Stomach (tissue), 4 donors: ENCODE data around the gene ZNF322.
"Not testable (repeated sequence)": the region's sequence is repeated elsewhere in the genome, so short reads cannot be mapped to it uniquely, and the experiment has no call there.

ENCODE experiments used
- CTCF ChIP-seq, 7 experiments: fragments of 450-650 bp in 4 of 7; fragments of 200-600 bp in 3 of 7; sonication (generic) in 3 of 7; IDR thresholded peaks; one replicate each; pipeline ENCODE4 v1.5.1; 2016 to 2019; ENCODE audit warnings: antibody characterized with exemption in 7 of 7, control low read depth in 2 of 7, mild to moderate bottlenecking in 1 of 7
- EP300 ChIP-seq: sonication (generic); formaldehyde crosslinking; IDR thresholded peaks from one replicate; pipeline ENCODE4 v1.6.1; 2017; ENCODE audit warnings: antibody characterized with exemption
- POLR2A ChIP-seq, 4 donors: fragments of 450-650 bp; IDR thresholded peaks; one replicate each; pipeline ENCODE4 v1.6.1; 2016; ENCODE audit warnings: antibody characterized with exemption in 4 of 4, control low read depth in 2 of 4, mild to moderate bottlenecking in 1 of 4, moderate library complexity in 1 of 4

GRCh38 chr6:26673287-26673686, 13.7 kb upstream of the ZNF322 start:
- not testable (repeated sequence) for TF ChIP-seq EP300; POLR2A (IDR thresholded peaks at IDR 0.05); CTCF (IDR thresholded peaks at IDR 0.05)
